Stimulated activated CD4-positive, alpha-beta T cell treated with anti-CD3 and anti-CD28 coated beads, TNF-alpha, amount 100 ng/mL, for 48 hours (primary cell): ENCODE results near the gene POR.

Source experiments
- DNase-seq, 3 donors: peaks; one replicate each; pipeline ENCODE4 v3.0.0-alpha.2; 2020; ENCODE audit warnings: low read depth in 3 of 3

POR gene

DNA sequence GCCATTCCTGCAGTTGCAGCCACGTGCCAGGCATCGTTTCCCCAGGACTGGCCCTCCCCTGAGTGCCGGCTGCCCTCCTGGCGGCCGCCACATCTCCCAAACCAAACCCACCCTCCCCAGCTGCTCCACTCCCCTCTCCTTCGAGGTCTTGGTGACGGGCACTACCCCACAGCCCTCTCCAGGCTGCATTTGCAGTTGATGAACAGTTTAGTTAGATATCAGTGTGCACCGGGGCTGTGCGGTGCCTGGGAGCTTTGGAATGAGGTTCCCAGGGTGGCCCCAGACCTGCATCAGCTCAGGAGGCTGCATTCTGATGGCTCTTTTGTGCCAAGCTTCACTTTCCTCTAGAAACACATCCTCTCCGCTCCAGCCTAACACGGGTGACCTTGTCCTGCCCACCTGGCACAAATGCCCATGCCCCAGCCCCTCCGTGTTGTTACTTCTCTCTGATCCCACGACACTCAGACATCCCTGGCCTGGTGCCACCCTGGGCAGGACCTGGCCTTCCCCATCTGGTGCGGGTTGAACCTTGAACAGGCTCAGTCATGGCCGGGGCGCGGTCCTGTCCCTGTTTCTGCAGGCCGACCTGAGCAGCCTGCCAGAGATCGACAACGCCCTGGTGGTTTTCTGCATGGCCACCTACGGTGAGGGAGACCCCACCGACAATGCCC lies 64.9 kb downstream of the POR start:
- no peak for DNase-seq

- DNase-seq: no peak
These were observed 65.7 kb downstream of the POR start for GRCh38 chr7:75980430-75981202.

GRCh38 chr7:75981203-75981452 lies 66.2 kb downstream of the POR start:
- no peak for DNase-seq

DNA sequence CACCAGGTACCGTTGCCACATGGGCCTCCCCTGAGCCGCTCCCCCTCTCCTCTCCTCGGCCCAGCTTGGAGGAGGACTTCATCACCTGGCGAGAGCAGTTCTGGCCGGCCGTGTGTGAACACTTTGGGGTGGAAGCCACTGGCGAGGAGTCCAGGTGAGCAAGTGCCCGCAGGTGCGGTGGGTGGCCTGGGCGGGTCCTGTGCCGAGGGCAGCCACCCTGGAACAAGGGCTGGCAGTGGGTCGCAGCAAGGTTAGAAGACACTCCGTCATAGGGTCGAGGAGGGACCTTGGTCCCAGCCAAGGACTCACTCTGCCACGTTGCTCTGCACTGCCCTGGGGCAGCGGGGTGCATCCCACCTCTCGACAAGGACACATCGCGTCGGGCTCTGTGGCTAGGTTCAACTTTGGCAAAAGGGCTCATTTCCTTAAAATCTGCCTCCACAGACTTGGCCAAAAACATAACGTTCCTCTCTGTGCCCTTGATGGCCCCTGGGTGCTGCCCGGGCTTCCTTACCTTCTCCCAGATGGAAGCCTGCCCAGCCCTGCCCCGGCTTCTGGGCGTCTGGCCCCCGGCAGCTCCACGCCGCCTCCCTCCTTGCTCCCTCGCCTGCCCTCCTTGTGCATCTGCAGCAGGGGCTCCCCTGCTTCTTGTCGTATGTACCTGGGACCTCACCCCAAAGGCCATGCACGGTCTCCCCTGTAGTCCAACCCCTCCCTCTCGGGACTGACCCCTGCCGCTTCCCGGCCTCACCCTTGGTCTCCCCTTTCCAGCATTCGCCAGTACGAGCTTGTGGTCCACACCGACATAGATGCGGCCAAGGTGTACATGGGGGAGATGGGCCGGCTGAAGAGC lies 66.7 kb downstream of the POR start:
- no peak for DNase-seq

- DNase-seq: no peak
These were observed 67.5 kb downstream of the POR start for GRCh38 chr7:75982306-75983064.

- no peak for DNase-seq
These were observed 68.6 kb downstream of the POR start for GRCh38 chr7:75983471-75984129.

GRCh38 chr7:75984130-75985008 lies 69.4 kb downstream of the POR start:
- no peak for DNase-seq

DNA sequence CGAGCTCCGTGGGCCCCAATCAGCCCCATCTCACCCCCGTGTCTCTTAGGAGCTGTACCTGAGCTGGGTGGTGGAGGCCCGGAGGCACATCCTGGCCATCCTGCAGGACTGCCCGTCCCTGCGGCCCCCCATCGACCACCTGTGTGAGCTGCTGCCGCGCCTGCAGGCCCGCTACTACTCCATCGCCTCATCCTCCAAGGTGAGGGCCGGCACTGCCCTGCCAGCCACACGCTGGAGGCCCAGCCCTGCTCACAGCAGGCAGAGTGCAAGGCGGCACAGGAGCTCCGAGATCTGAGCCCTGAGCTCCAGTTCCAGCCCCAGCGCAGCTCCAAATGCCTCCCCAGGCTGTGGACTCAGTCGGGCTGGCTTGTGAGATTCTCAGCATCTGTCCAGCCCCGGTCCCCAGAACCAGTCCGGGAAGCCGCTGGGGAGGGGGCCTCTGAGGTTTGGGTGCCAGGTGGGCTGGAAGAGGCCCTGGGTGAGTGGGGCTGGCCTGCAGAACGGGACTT lies 70.1 kb downstream of the POR start:
- DNase-seq: no peak

GRCh38 chr7:75985518-75986146 lies 70.7 kb downstream of the POR start:
- no peak for DNase-seq

GRCh38 chr7:75986147-75986781 lies 71.3 kb downstream of the POR start:
- DNase-seq: no peak

GRCh38 chr7:75987026-75987804 lies 72.3 kb downstream of the POR start:
- DNase-seq: no peak

DNA sequence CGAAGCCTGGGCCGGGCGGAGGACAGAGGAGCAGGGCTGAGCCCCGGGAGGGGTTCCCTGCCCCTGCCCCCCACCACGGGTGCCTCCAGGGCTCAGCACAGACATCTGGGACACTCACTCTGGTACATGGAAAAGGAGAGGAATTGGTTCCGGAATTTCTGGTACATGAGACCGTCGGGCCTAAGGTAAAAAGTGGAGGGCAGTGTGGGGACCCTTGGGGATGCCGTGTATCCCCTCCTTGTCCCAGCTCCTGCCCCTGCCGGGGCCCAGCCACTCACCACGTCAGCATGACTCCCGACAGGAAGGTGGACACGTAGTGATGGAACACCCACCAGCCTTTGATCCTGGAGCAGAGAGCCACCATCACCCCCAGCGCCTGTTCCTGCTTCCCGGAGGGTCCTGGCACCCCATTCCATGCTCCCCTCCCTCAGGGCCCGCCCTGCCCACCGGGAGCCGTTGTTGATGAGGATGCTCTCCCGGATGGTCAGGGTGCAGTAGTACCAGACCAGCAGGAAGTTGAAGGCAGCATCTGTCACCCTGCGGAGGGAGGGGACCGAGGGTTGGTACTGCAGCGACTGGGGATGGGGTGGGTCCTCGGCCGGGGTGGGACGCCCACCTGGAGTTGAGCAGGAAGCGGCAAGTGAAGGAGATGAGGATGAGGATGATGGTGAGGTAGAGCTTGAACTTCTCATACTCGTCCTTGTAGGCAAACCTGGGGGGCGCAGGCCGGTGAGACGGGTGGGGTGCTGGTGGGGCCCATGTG lies 73.0 kb downstream of the POR start:
- no peak for DNase-seq

- DNase-seq: no peak
These were observed 73.9 kb downstream of the POR start for GRCh38 chr7:75988568-75989499.

DNA sequence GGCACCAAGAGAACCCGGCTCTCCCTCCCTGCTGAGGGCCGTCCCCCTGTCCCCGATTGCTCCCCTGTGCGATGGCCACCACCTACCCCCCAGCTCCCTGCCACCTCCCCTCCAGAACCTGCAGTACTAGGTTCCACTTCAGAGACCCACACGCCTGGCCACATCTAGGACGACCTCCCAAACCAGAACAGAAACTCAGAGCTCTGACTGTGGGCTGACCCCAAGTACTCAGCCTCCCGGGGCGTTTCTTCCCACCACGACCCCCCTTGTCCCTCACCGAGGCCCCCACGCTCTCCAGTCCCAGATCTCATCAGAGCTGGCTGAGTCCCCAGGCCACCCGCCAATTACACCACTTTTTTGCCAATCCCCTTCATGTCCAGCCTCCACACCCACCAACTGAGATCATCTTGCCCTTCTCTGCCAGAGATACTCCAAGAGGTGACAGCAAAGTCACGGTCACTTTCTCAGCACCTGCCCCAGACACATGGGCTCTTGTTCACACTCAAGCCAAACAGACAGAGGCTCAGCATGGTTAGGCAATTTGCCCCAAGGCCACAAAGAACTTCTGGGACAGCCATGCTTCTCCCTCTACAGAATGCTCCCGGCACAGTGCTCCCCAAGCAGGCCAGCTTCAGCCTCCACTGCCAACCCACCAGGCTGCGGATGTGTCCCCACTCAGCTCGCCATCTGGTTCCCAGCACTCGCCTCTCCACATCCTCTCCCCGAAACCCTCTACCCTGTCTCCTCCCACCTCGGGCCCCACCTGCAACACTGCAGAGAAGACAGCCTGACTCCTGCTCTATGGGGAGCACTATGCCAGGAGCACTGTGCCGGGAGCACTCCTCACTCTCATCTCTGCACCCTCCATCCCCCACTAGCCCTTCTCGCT lies 74.8 kb downstream of the POR start:
- no peak for DNase-seq

DNA sequence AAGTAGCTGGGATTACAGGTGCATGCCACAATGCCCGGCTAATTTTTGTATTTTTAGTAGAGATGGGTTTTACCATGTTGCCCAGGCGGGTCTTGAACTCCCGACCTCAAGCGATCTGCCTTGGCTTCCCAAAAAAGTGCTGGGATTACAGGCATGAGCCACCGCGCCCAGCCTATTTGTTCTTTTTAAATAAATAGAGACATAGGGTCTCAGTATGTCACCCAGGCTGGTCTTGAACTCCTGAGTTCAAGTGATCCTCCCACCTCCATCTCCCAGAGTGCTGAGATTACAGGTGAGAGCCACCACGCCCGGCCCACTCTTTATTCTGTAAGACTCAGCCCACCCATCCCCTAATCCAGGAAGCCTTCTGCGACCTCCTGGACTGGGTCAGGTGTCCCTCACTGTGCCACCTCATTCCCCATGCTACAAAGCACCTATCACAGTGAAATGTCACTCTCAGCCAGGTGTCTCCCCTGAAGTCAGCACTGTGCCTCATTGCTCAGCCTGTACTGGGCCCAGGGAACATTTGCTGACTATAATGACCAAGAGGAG lies 76.7 kb downstream of the POR start:
- DNase-seq: no peak
